ENCODE measurements around the gene C16orf92.

Gene C16orf92

GRCh38 chr16:29990034-29990433 is 33.0 kb upstream of the C16orf92 start:
- no peak overlapping the region for H3K27ac ChIP-seq
- no peak for DNase-seq (ENCODE audit: low spot score)
- no peak overlapping the region for H3K4me3 ChIP-seq
- no peak for TF ChIP-seq CTCF (IDR thresholded peaks at IDR 0.05)

- DNase-seq (ENCODE audit: low spot score): no peak
- no peak overlapping the region for H3K4me3 ChIP-seq
- no peak for TF ChIP-seq CTCF (IDR thresholded peaks at IDR 0.05)
- H3K27ac ChIP-seq: no peak overlapping the region
Observed at GRCh38 chr16:29990883-29991570, 32.0 kb upstream of the C16orf92 start.

GRCh38 chr16:29991571-29991904 is 31.5 kb upstream of the C16orf92 start:
- Histone ChIP-seq H3K27ac (no peak overlapping the region), H3K4me3 (no peak overlapping the region)
- TF ChIP-seq CTCF (IDR thresholded peaks at IDR 0.05): no peak
- no peak for DNase-seq (ENCODE audit: low spot score)

- TF ChIP-seq CTCF (IDR thresholded peaks at IDR 0.05): no peak
- Histone ChIP-seq H3K27ac (no peak overlapping the region), H3K4me3 (no peak overlapping the region)
- DNase-seq (ENCODE audit: low spot score): no peak
Observed at GRCh38 chr16:29992344-29992967, 30.5 kb upstream of the C16orf92 start.

GRCh38 chr16:29993191-29993902 is 29.7 kb upstream of the C16orf92 start:
- TF ChIP-seq CTCF (IDR thresholded peaks at IDR 0.05): no peak
- no peak overlapping the region for H3K27ac ChIP-seq
- H3K4me3 ChIP-seq: no peak overlapping the region
- DNase-seq (ENCODE audit: low spot score): no peak

GRCh38 chr16:29993903-29994599 is 28.9 kb upstream of the C16orf92 start:
- no peak for DNase-seq (ENCODE audit: low spot score)
- no peak for TF ChIP-seq CTCF (IDR thresholded peaks at IDR 0.05)
- H3K27ac ChIP-seq: no peak overlapping the region
- peak overlapping the region; percentile 96 for H3K4me3 ChIP-seq

Measured in coronary artery (tissue), 2 donors.